Skin of body (tissue), 2 donors: ENCODE results near the gene TACC2. TPM values are rescaled to one million over a fixed set of nuclear protein-coding genes. Genes with fewer than 3 reads are reported as not detected.
A peak's percentile ranks its signal among the peaks of the same experiment; 100 is the strongest.
"Not testable (repeated sequence)": the region's sequence is repeated elsewhere in the genome, so short reads cannot be mapped to it uniquely, and the experiment has no call there.

Experiments
- DNase-seq: peaks from one replicate; lab custom pipeline; 2025; lab: John Stamatoyannopoulos, UW
- total RNA-seq: library from RNA; depleted of rRNA; stranded (reverse); fragments of >200 nt; gene quantifications from one replicate; pipeline ENCODE4 v1.2.3, GENCODE V29; 2014

The TACC2 gene
- total RNA-seq, 1 donor from 2014 or later: 40.2 TPM

- no peak for DNase-seq
Measured at GRCh38 chr10:122188706-122189105, 199.7 kb downstream of the TACC2 start.

DNA sequence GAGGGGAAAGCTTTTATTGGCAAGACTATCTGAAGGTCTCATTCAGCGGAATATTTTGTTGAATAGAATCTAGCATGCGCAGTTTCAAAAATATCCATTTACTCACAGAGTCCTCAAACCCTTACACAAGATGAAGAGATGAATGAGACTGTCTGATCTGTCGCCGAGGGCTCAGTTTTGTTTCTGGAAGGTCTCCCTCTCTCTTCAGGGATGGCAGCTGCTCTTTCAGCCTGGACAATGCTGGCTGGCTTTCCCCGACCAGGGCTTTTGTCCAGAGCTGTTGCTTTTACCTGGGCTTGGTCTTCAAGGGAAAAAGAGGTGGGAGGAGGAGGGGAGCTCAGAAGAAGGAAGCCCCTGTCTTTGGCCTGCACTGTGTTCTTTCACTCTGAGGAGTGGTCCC is 200.2 kb downstream of the TACC2 start:
- DNase-seq: no peak

DNA sequence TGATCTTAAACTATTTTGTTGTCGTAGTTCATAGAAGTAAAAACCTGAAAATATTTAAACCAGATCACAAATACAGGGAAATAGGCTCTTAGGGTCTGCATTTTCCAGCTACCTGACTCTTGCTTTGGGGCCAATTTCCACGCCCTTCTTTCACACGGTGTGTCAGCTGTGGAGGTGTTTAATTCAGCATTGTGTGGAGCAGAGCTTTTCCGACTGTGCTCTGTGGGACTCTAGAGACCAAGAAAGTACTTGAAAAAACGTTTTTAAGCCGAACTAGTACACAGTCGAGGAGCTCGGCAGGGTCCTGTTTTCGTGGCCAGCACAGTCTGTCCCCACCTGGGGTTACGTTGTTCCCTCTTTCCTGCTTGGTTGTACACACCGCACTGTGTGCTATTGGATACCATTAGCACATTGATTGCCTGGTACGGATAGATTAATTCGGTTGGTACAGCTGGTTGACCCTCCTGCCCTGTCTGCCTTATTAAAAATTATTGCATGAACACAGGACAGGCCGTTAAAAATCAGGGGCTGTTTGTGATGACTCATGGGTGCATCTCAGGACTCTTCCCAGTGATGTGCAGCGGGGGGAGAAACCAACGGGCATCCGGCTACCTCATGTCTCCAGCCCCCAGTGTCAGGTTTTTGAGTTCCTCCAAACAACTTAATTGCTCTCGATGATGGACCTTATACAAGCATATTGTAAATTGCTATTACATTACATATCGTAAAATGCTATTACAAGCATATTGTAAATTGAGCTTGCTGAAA is 201.4 kb downstream of the TACC2 start:
- no peak for DNase-seq

- no peak for DNase-seq
Measured at GRCh38 chr10:122191936-122192541, 203.1 kb downstream of the TACC2 start.

- DNase-seq: no peak
Measured at GRCh38 chr10:122194251-122194650, 205.3 kb downstream of the TACC2 start.

- no peak for DNase-seq
Measured at GRCh38 chr10:122196218-122196617, 207.3 kb downstream of the TACC2 start.

GRCh38 chr10:122197611-122198222 is 208.8 kb downstream of the TACC2 start:
- DNase-seq: no peak

DNA sequence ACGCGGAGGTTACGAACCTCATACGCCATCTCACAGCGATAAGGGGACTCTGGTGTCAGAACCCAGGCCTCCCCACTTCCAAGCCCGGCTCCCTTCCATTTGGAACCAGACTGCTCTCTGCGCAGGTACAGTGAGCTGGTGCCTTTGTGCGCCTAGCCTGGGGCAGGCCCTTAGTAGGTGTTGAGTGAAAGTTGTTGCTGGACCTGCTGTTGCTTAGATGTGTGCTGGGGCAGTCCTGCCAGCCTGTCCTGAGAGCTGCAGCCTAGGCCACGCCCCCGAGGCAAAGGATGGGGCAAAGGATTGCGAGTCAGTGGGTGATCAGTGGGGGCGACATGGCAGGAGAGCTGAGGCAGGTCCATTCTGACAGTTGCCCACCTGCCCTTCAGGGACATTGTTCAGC is 209.7 kb downstream of the TACC2 start:
- no peak for DNase-seq

GRCh38 chr10:122199070-122199469 is 210.1 kb downstream of the TACC2 start:
- DNase-seq: no peak

DNA sequence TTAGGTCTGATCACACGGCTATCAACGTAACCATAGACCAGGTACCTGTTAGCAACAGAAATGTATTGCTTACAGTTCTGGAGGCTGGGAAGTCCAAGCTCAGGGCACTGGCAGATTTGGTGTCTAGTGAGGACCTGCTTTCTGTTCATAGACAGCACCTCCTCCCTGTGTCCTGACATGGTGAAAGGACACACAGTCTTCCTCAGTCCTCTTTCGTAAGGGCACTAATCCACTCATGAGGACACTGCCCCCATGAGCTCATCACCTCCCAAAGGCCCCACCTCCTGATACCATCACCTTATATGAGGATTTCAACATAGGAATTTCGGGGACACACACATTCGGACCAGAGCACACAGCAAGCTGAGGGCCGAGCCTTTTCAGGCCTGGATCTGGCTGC is 210.7 kb downstream of the TACC2 start:
- no peak for DNase-seq

DNA sequence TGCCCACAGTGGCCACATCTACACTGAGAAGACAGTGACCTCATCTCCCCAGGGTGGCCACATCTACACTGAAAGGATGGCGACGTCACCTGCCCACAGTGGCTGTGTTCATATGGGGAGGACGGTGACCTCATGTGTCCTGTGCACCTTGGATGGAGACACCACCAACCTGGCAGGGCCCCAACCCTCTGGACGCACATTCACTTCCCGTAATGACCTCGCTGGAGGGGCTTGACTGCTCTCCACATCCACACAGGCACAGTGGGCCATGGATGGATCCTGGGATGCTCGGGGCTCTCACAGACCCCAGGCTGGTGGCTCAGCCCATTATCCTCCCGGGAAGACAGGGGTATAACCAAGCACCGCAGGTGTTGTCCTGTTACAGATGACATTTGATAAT is 212.4 kb downstream of the TACC2 start:
- DNase-seq: no peak

- not testable (repeated sequence) for DNase-seq
Measured at GRCh38 chr10:122203180-122203579, 214.2 kb downstream of the TACC2 start.

GRCh38 chr10:122204691-122205489 is 215.9 kb downstream of the TACC2 start:
- DNase-seq: no peak

- DNase-seq: no peak
Measured at GRCh38 chr10:122206471-122207065, 217.6 kb downstream of the TACC2 start.

GRCh38 chr10:122207163-122207562 is 218.2 kb downstream of the TACC2 start:
- DNase-seq: no peak

GRCh38 chr10:122207596-122207995 is 218.6 kb downstream of the TACC2 start:
- peak; percentile 24 for DNase-seq

- DNase-seq: no peak
Measured at GRCh38 chr10:122208571-122209430, 219.8 kb downstream of the TACC2 start.

- DNase-seq: no peak
Measured at GRCh38 chr10:122210481-122211265, 221.7 kb downstream of the TACC2 start.

GRCh38 chr10:122213364-122213763 is 224.4 kb downstream of the TACC2 start:
- no peak for DNase-seq

GRCh38 chr10:122213766-122214165 is 224.8 kb downstream of the TACC2 start:
- DNase-seq: no peak
